ENCODE data around the gene HDAC9.

- TF ChIP-seq CTCF (conservative IDR thresholded peaks at IDR 0.05): no peak
- TF ChIP-seq ZFX (IDR thresholded peaks at IDR 0.05): no peak
Measured at GRCh38 chr7:18626086-18626485, 130.5 kb downstream of the HDAC9 start.
